Peyer's patch (tissue), 4 donors: ENCODE data around the gene TPPP3.
A peak's percentile ranks its signal among the peaks of the same experiment; 100 is the strongest.

Source experiments
- CTCF ChIP-seq, 6 experiments: fragments of 450-650 bp in 4 of 6; fragments of 200-600 bp in 2 of 6; sonication (generic) in 1 of 6; IDR thresholded peaks; one replicate each; pipeline ENCODE4 v1.5.1; 2017 to 2019; ENCODE audit warnings: antibody characterized with exemption in 6 of 6, mild to moderate bottlenecking in 3 of 6, moderate library complexity in 1 of 6
- POLR2A ChIP-seq, 2 donors: fragments of 450-650 bp; IDR thresholded peaks; one replicate each; pipeline ENCODE4 v1.5.1; 2017; ENCODE audit warnings: antibody characterized with exemption in 2 of 2, mild to moderate bottlenecking in 2 of 2, moderate library complexity in 2 of 2

GRCh38 chr16:67432506-67432890, 39.2 kb upstream of the TPPP3 start:
- TF ChIP-seq CTCF (IDR thresholded peaks at IDR 0.05), result no peak
- TF ChIP-seq POLR2A (IDR thresholded peaks at IDR 0.05), result peak; percentile 6 to 25
